Left kidney (tissue), 2 donors: ENCODE measurements around the gene RERE. TPM values are rescaled to one million over a fixed set of nuclear protein-coding genes. Genes with fewer than 3 reads are reported as not detected.

Experiments used
- DNase-seq: peaks from one replicate; pipeline ENCODE4 v3.0.0-alpha.2; 2013
- polyA plus RNA-seq: library from polyadenylated mRNA; unstranded; fragments of 120-200 nt; gene quantifications from one replicate; pipeline ENCODE4 v1.2.1, GENCODE V29; 2013; ENCODE audit not compliant: insufficient read length

RERE gene
- polyA plus RNA-seq, 1 donor = 163 TPM

GRCh38 chr1:8350914-8351684 is 466.3 kb downstream of the RERE start:
- DNase-seq = no peak

- no peak for DNase-seq
These were observed 467.5 kb downstream of the RERE start for GRCh38 chr1:8349961-8350360.

- no peak for DNase-seq
These were observed 468.0 kb downstream of the RERE start for GRCh38 chr1:8349473-8349865.

- peak; percentile 64 for DNase-seq
These were observed 468.5 kb downstream of the RERE start for GRCh38 chr1:8348777-8349472.

- DNase-seq = no peak
These were observed 469.2 kb downstream of the RERE start for GRCh38 chr1:8348047-8348776.

GRCh38 chr1:8347635-8348034 is 469.8 kb downstream of the RERE start:
- DNase-seq = no peak

GRCh38 chr1:8345621-8346415 is 471.6 kb downstream of the RERE start:
- DNase-seq = no peak

GRCh38 chr1:8344893-8345507 is 472.4 kb downstream of the RERE start:
- DNase-seq = no peak

- peak; percentile 72 for DNase-seq
These were observed 473.9 kb downstream of the RERE start for GRCh38 chr1:8343464-8344001.

- no peak for DNase-seq
These were observed 474.4 kb downstream of the RERE start for GRCh38 chr1:8343044-8343443.

GRCh38 chr1:8342325-8342724 is 475.1 kb downstream of the RERE start:
- no peak for DNase-seq

GRCh38 chr1:8340448-8340847 is 477.0 kb downstream of the RERE start:
- no peak for DNase-seq

GRCh38 chr1:8339203-8339600 is 478.2 kb downstream of the RERE start:
- no peak for DNase-seq

- no peak for DNase-seq
These were observed 478.8 kb downstream of the RERE start for GRCh38 chr1:8338526-8339202.

GRCh38 chr1:8337776-8338525 is 479.5 kb downstream of the RERE start:
- DNase-seq = no peak

GRCh38 chr1:8335246-8335645 is 482.2 kb downstream of the RERE start:
- DNase-seq = no peak

- no peak for DNase-seq
These were observed 483.2 kb downstream of the RERE start for GRCh38 chr1:8334106-8334851.

- DNase-seq = no peak
These were observed 484.0 kb downstream of the RERE start for GRCh38 chr1:8333246-8333987.

- no peak for DNase-seq
These were observed 484.6 kb downstream of the RERE start for GRCh38 chr1:8332806-8333205.
